GM19240 (cell line): ENCODE data around the gene URB2.
"Not testable (repeated sequence)": the region's sequence is repeated elsewhere in the genome, so short reads cannot be mapped to it uniquely, and the experiment has no call there.

Experiments used
- DNase-seq: peaks from one replicate; pipeline ENCODE4 v3.0.0; 2011; ENCODE audit warnings: low spot score; ENCODE audit not compliant: insufficient read length

Gene URB2

DNA sequence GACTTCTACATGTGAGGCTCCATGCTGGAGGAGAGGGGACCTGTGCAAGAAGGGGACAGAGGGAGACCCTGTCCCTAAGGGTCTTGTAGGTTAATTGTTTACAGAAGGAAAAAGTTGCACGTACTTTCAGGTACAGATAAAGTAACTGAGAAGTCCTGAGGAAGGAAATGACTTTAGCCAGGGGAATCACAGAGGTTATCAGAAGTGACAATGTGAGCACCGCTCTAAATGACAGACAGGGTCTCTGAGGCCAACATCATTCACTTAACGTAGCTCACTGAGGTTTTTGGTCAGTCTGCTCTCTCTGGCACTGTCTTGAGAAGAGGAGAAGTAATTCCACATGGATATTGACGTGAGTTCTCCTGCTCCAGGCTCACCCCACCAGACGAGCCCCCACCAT, 12.1 kb upstream of the URB2 start:
- no peak for DNase-seq

GRCh38 chr1:229614701-229615100, 11.3 kb upstream of the URB2 start:
- DNase-seq: no peak

DNA sequence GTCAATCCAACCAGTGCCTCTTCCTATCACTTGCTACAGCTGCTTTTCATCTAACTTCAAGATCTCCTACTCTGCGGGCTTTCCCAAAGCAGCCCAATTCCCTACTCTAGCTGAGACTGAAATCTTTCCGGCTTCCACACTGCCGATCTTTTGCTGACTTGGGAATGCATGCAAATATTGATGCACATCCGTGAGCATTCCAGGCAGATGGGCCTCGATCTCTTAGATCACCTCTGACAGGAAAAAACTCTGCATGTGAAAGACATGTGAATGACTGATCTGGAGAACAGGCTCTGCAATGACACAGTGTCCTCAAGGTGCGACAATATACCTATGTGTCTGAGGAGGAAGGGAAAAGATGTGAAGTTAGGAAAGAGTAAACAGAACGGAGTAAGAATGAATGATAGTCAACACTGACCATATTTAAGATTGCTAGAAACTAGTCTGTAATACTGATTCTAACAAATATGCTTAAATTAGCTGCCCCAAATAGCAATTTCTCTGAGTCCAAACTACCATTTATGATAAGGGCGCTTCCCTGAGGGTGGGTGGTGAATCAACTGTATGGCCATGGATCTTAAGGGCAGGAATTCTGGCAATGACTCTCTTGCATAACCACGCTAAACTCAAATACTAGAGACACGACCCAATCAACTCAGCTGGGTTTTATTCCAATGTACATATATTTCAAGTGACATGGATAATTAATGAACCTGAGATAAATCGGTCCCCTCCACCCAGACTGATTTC, 8.5 kb upstream of the URB2 start:
- DNase-seq: no peak

- no peak for DNase-seq
Observed at GRCh38 chr1:229619002-229619401, 7.0 kb upstream of the URB2 start.

DNA sequence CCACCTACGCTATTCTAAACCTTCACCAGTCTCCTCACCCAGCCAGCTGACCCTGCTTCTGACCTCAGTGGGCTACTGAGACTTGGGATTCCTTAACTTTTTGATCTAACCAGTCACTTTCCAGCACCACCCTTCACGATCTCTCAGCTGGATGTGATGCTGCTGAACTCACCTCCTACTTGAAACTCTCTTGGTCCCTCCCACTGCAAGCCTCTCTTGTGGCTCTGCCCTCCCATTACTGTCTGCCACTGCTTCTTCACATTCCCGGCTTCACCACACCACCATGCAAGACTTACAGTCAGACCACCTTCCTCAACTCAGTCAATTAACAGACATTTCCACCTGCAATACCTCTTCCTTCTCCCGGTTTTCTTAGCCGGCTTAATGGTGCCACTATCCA, 6.4 kb upstream of the URB2 start:
- DNase-seq: no peak

DNA sequence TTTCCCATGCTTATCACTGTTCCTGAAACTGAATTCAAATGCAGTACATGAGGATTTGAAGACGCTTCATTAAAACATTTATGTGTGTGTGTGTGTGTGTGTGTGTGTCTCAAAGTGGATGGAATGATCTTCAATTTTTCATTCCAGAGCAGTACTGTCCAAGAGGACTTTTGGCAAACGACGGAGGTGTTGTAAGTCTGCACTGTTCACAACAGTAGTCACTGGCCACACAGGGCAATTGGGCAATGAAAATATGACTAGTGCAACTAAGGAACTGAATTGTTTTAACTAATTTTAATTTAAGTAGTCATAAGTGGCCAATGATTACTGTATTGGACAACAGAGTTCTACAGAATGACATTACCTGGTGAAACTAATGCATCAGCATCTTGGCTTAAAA, 5.2 kb upstream of the URB2 start:
- DNase-seq: no peak

GRCh38 chr1:229621663-229622062, 4.4 kb upstream of the URB2 start:
- no peak for DNase-seq

DNA sequence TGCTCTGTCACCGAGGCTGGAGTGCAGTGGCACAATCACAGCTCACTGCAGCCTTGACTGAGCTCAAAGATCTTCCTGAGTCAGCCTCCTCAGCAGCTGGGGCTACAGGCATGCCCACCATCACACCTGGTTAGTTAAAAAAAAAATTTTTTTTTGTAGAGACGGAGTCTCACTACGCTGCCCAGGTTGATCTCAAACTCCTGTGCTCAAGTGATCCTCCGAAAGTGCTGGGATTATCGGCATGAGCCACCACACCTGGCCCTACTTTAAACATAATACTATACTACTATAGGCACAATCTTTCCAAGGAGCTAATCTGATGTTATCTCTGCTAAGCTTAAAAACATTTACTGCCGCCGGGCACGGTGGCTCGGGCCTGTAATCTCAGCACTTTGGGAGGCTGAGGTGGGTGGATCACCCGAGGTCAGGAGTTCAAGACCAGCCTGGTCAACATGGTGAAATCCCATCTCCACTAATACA, 3.4 kb upstream of the URB2 start:
- DNase-seq: not testable (repeated sequence)

DNA sequence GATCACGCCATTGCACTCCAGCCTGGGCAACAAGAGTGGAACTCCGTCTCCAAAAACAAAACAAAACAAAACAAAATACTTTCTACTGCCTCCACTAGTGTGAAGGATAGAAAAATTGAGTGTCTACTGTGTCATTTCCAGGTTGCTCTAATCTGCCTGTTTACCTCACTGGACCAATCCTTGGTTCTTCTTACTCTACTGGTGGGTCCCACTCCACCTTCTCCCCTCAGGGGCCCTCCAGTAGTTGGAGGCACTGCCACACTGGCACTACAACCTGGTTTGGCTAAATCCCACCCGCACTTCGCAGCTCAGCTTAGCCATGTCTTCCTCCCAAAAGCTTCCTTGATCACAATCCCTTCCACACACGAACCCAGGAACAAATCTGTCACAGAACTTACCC, 2.8 kb upstream of the URB2 start:
- DNase-seq: no peak

DNA sequence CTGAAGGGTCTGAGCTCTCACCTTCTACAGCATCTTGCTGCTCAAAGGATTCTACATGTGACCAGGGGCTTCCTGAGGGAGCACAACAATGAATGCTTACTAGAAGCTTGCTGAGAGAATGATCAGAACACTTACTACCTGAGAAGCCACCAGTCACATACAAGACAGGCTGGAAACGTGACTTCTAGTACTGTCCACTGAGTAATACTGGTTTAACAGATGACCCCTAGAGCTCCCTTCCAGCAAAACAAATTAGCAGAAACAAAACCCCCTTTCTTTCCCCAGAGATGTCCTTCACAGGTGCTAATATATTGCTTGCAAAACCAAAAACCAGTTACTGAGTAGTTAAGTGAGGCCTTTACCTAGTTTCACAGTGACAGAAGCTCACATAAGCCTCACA, 2.2 kb upstream of the URB2 start:
- no peak for DNase-seq

- no peak for DNase-seq
Observed at GRCh38 chr1:229624521-229625070, 1.5 kb upstream of the URB2 start.

DNA sequence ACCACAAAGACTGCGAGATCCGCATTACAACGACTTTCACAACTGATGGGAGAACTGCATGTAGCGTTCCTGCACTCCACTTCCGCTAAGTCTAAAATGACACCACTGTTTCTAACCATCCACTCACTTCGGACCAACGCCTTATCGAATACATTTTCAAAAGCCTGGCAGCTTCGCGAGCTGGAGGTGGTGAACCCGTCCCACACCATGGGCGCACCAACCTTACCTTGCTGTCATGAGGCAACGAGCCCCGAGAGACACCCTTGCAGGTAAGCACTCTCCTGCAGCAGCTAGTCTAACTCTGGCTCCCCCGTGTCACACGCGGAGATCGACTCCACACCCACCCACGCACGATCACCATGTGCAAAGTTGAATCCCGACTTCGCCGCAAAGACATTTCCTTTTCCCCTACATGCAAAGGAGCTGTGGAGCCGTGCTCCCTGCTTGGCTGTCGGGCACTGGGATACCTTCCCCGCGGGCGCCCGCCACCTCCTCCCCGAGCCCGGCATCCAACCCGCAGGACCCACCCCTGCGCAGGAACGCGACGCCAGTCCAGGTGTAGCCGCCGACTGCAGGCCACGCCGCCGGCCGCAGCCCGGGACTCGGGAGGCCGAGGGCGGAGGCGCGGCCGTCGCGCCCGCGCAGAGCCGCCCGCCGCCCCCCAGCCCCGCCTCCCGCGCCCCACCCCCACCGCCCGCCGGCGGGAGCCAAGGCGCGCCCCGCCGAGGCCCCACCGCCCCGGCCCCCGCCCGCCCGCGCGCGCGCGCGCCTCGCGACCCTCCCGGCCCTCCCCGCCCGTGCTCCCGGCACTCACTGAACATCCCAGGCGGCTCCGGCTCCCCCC, 754 bp upstream of the URB2 start:
- peak; percentile 77 for DNase-seq

GRCh38 chr1:229627003-229627402, 956 bp downstream of the URB2 start:
- DNase-seq: no peak

DNA sequence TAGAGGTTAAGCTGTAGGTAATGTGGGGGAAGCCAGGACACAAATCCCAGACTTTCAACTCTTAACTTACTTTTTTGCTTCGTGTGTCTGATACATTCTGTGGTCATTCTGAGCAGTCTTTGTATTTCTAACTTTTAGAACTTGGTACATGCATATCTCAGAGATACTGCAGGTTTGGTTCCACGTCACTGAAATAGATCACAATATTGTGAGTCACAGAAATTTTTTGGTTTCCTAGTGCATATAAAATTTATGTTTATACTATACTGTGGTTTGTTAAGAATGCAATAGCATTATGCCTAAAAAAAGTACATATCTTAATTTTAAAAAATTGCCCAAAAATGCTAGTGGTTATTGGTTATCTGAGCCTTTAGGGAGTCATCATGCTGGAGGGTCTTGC, 3.2 kb downstream of the URB2 start:
- DNase-seq: no peak

- DNase-seq: no peak
Observed at GRCh38 chr1:229631148-229631547, 5.1 kb downstream of the URB2 start.

DNA sequence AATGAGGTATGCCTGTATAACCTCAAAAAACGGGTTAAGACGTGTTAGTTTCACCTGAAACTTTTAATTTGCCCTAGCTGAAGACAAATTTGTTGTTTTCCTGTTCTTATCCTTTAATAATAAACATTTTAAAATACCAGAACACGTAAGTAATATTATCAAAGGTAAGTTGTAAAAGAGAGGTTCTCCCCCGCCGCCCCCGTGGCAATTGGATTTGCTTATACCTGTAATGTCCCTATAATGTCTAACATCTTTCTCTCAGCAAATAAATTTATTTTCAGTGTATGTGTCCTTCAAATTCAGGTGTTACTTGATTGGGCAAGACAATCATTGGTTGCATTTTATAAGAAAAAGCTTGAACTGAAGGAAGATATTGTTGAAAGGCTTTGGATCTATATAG, 5.9 kb downstream of the URB2 start:
- DNase-seq: no peak

DNA sequence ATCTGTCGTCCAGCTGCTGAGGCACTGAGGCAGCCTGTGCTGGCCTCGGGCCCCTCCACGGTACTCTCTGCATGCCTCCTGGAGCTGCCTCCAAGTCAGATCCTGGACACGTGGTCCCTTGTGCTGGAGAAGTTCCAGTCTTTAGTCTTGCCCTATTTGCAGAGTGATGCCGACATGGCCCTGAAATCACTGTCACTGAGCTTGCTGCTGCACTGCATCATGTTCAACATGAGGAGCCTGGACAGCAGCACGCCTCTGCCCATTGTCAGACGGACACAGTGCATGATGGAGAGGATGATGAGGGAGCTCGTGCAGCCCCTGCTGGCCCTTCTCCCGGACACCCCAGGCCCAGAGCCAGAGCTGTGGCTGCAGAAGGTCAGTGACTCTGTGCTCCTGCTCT, 10.0 kb downstream of the URB2 start:
- no peak for DNase-seq

DNA sequence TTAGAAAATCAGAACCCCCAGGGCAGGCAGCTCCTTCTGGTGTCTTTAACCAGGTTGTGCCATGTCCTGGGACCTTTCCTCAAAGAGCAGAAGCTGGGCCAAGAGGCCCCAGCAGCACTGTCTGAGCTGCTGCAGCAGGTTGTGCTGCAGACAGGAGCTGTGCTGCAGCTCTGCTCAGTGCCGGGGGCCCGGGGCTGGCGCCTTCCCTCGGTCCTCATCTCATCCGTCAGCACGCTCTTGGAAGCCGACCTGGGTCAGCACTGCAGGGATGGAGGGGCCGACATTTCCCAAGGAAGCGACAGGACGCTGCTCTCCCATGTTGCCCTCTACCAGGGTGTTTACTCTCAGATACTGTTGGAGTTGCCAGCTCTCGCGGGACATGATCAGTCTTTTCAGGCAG, 11.7 kb downstream of the URB2 start:
- no peak for DNase-seq

DNA sequence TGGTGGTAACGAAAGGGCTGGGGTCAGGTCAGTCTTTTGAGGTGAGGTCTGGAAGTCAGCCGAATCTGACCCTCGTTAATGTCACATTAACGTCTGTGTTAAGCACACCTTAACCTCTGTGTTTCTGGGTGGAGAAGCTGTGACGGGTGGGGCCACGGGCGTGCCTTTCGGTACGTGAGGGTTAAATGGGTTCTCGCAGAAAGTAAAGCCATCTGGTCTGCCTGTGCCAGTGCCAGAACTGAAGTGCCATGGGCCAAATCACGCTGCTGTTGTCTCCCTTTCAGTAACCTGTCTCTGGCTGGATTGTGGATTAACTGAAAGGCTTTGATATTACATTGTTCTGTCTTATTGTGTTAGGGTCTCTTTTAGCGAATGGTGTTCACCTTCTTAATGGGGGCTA, 14.4 kb downstream of the URB2 start:
- no peak for DNase-seq

DNA sequence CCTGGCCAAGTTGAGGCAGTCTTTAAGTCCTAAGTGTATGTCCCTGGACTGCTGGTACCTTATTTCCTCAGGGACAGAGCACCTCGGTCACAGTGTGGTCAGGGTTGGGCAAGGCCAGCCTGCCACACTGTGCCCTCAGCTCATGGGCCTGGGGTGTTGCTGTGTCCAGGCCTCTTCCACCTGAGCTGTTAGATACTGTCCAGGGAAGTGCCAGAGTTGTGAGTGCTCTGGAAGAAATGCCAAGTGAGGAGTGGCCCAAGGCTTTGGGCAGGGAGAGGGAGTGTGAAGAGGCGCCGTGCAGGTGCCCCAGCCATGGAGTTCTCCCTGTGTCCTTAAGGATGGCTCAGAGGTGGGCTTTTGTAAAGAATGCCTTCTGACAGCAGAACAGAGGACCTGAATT, 15.3 kb downstream of the URB2 start:
- DNase-seq: no peak

DNA sequence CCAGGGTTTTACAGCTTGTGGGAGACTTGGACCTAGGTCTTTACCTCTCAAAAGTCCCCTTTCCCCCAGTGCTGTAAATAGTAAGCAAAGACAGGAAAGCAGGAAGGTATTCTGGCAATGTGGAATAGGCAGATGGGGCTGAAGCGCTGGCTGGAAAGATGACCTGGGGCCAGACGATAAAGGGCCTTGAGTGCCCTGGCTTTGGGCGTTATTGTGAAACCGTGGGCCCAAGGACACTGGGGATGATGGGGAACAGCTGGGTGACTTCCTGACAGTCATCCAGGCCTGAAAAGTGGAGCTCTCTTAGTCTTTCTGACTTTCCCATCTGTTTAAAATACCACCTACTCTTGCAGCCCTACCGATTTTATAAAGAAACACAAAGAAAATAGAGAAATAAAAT, 16.3 kb downstream of the URB2 start:
- no peak for DNase-seq

DNA sequence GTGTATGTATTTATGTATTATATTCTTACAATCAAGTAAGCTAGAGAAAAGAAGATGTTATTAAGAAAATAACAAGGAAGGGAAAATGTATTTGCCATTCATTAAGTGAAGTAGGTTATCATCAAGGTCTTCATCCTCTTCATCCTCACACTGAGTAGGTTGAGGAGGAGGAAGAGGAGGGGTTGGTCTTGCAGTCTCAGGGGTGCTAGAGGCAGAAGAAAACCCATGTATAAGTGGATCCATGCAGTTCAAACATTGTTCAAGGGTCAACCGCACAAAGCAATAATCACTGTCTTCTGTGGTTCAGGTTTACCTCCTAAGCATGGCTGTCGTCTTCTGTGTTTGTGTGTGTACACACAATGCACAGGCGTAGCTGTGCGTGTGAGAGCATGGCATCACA, 16.9 kb downstream of the URB2 start:
- no peak for DNase-seq
